HG03103 (cell line): ENCODE measurements around the gene MVB12B.

Experiments used
- ATAC-seq: cut with Tn5 transposase; IDR thresholded peaks from one replicate; pipeline ENCODE4 v1.9.1; 2021; ENCODE audit warnings: low read depth; ENCODE audit not compliant: unreplicated experiment

Gene MVB12B

GRCh38 chr9:126423142-126423915 lies 96.7 kb downstream of the MVB12B start:
- no peak for ATAC-seq

GRCh38 chr9:126423916-126424185 lies 97.2 kb downstream of the MVB12B start:
- ATAC-seq: no peak

GRCh38 chr9:126424511-126424910 lies 97.9 kb downstream of the MVB12B start:
- ATAC-seq: no peak

GRCh38 chr9:126428534-126429175 lies 102.0 kb downstream of the MVB12B start:
- no peak for ATAC-seq

- no peak for ATAC-seq
These were observed 102.6 kb downstream of the MVB12B start for GRCh38 chr9:126429190-126429589.

GRCh38 chr9:126430124-126430523 lies 103.5 kb downstream of the MVB12B start:
- ATAC-seq: no peak

GRCh38 chr9:126431077-126431742 lies 104.6 kb downstream of the MVB12B start:
- ATAC-seq: no peak

- ATAC-seq: no peak
These were observed 106.0 kb downstream of the MVB12B start for GRCh38 chr9:126432659-126433058.

GRCh38 chr9:126435105-126435504 lies 108.5 kb downstream of the MVB12B start:
- ATAC-seq: no peak

- no peak for ATAC-seq
These were observed 109.0 kb downstream of the MVB12B start for GRCh38 chr9:126435626-126436025.

GRCh38 chr9:126436545-126437267 lies 110.1 kb downstream of the MVB12B start:
- ATAC-seq: no peak

- no peak for ATAC-seq
These were observed 110.6 kb downstream of the MVB12B start for GRCh38 chr9:126437268-126437666.

GRCh38 chr9:126437701-126438100 lies 111.1 kb downstream of the MVB12B start:
- no peak for ATAC-seq

GRCh38 chr9:126438741-126439401 lies 112.2 kb downstream of the MVB12B start:
- no peak for ATAC-seq

GRCh38 chr9:126439402-126439765 lies 112.8 kb downstream of the MVB12B start:
- no peak for ATAC-seq

GRCh38 chr9:126439883-126440653 lies 113.4 kb downstream of the MVB12B start:
- no peak for ATAC-seq

- no peak for ATAC-seq
These were observed 114.3 kb downstream of the MVB12B start for GRCh38 chr9:126440940-126441339.

GRCh38 chr9:126442636-126443035 lies 116.0 kb downstream of the MVB12B start:
- no peak for ATAC-seq

- ATAC-seq: no peak
These were observed 116.5 kb downstream of the MVB12B start for GRCh38 chr9:126443144-126443543.

GRCh38 chr9:126448136-126448535 lies 121.5 kb downstream of the MVB12B start:
- no peak for ATAC-seq
